B cell (primary cell): ENCODE data around the gene CDK19.

Experiments
- EZH2 ChIP-seq: IDR thresholded peaks from 2 replicates; pipeline ENCODE4 v1.6.1; 2012; ENCODE audit warnings: borderline replicate concordance, low read depth, mild to moderate bottlenecking, moderate library complexity, low read length; ENCODE audit not compliant: insufficient read depth, poor library complexity, severe bottlenecking
- TF ChIP-seq, protein P1 (sequence below): fragments of 200-600 bp; IDR thresholded peaks from one replicate; pipeline ENCODE4 v1.8.0; 2022; ENCODE audit warnings: antibody characterized with exemption, mild to moderate bottlenecking

DNA sequence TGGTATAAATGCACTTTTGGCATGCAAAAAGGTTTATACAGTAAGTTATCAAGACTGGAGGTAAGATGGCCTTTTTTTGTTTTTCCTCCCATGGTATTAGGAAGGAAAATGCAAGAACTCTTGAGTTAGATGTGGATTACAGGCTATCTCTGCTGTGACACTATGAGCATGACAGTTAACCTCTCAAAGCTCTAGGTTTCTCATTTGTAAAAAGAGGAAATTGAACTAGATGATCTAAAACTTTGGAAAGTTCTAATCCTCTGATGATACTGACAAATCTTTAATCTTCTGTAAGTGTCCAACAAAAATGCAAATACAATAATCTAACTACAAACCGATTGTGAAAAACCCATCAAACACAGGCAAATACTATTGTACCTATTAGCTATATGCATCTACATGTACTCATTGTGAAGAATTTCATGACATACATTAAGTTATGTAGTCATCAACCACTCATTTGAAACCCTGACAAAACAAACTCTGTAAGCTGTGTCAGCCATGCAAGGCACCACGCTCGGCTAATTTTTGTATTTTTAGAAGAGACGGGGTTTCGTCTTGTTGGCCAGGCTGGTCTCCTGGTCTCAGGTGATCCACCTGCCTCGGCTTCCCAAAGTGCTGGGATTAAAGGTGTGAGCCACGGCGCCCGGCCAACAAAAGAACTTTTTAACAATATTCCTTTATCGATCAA lies 4.2 kb downstream of the CDK19 start:
- TF ChIP-seq, protein P1, sequence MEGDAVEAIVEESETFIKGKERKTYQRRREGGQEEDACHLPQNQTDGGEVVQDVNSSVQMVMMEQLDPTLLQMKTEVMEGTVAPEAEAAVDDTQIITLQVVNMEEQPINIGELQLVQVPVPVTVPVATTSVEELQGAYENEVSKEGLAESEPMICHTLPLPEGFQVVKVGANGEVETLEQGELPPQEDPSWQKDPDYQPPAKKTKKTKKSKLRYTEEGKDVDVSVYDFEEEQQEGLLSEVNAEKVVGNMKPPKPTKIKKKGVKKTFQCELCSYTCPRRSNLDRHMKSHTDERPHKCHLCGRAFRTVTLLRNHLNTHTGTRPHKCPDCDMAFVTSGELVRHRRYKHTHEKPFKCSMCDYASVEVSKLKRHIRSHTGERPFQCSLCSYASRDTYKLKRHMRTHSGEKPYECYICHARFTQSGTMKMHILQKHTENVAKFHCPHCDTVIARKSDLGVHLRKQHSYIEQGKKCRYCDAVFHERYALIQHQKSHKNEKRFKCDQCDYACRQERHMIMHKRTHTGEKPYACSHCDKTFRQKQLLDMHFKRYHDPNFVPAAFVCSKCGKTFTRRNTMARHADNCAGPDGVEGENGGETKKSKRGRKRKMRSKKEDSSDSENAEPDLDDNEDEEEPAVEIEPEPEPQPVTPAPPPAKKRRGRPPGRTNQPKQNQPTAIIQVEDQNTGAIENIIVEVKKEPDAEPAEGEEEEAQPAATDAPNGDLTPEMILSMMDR = no peak
- TF ChIP-seq EZH2 = no peak
